Astrocyte (in vitro differentiated cells and primary cell): ENCODE measurements around the gene MYO9A. TPM values are rescaled to one million over a fixed set of nuclear protein-coding genes. Genes with fewer than 3 reads are reported as not detected.
"Not testable (repeated sequence)": the region's sequence is repeated elsewhere in the genome, so short reads cannot be mapped to it uniquely, and the experiment has no call there.

Experiments used
- DNase-seq: peaks from one replicate; pipeline ENCODE4 v3.0.0-alpha.2; 2010; ENCODE audit warnings: low read depth
- FAIRE-seq: peaks from 2 replicates; lab custom pipeline; 2011; peaks lifted over from hg19 to GRCh38; lab: Jason Lieb, UNC
- H2AFZ ChIP-seq: 2 replicates; pipeline ENCODE4 v1.6.0; 2012; ENCODE audit warnings: low read depth, low read length, inconsistent platforms
- H3K27ac ChIP-seq: 2 replicates; pipeline ENCODE4 v1.5.1; 2011; ENCODE audit warnings: low read depth, low read length, inconsistent platforms
- H3K27me3 ChIP-seq: 2 replicates; pipeline ENCODE4 v1.6.0; 2011; ENCODE audit warnings: low read length, inconsistent platforms; ENCODE audit not compliant: insufficient read depth
- H3K36me3 ChIP-seq: 2 replicates; pipeline ENCODE4 v1.5.1; 2011; ENCODE audit warnings: low read length, inconsistent platforms; ENCODE audit not compliant: insufficient read depth
- H3K4me1 ChIP-seq: 2 replicates; pipeline ENCODE4 v1.5.1; 2011; ENCODE audit warnings: low read length, inconsistent platforms; ENCODE audit not compliant: insufficient read depth
- H3K4me2 ChIP-seq: 2 replicates; pipeline ENCODE4 v1.6.0; 2012; ENCODE audit warnings: low read length, inconsistent platforms
- H3K4me3 ChIP-seq: 2 replicates; pipeline ENCODE4 v1.5.1; 2011; ENCODE audit warnings: low read depth, mild to moderate bottlenecking, low read length, inconsistent platforms; ENCODE audit not compliant: insufficient read depth
- H3K79me2 ChIP-seq: 2 replicates; pipeline ENCODE4 v1.6.0; 2012; ENCODE audit warnings: mild to moderate bottlenecking, low read length, inconsistent platforms; ENCODE audit not compliant: insufficient read depth
- H3K9ac ChIP-seq: 2 replicates; pipeline ENCODE4 v1.6.0; 2012; ENCODE audit warnings: mild to moderate bottlenecking, low read length, inconsistent platforms
- H3K9me3 ChIP-seq: 2 replicates; pipeline ENCODE4 v1.5.1; 2012; ENCODE audit warnings: low read depth, mild to moderate bottlenecking, low read length, inconsistent platforms; ENCODE audit not compliant: insufficient read depth
- H4K20me1 ChIP-seq: 2 replicates; pipeline ENCODE4 v1.6.0; 2012; ENCODE audit warnings: low read length, inconsistent platforms; ENCODE audit not compliant: insufficient read depth
- H3K27ac Mint-ChIP-seq: one replicate; pipeline ENCODE4 v1.8.0; 2021; ENCODE audit warnings: mild to moderate bottlenecking, mixed read lengths; ENCODE audit not compliant: unreplicated experiment
- H3K27me3 Mint-ChIP-seq: one replicate; pipeline ENCODE4 v1.8.0; 2021; ENCODE audit warnings: low read depth, mixed read lengths; ENCODE audit not compliant: unreplicated experiment
- H3K36me3 Mint-ChIP-seq: one replicate; pipeline ENCODE4 v1.8.0; 2021; ENCODE audit warnings: low read depth, mixed read lengths; ENCODE audit not compliant: unreplicated experiment
- H3K4me1 Mint-ChIP-seq: one replicate; pipeline ENCODE4 v1.8.0; 2021; ENCODE audit warnings: low read depth, mixed read lengths; ENCODE audit not compliant: unreplicated experiment
- H3K4me3 Mint-ChIP-seq: one replicate; pipeline ENCODE4 v1.8.0; 2021; ENCODE audit warnings: mild to moderate bottlenecking, moderate library complexity, mixed read lengths; ENCODE audit not compliant: unreplicated experiment
- H3K9me3 Mint-ChIP-seq: one replicate; pipeline ENCODE4 v1.8.0; 2021; ENCODE audit warnings: mild to moderate bottlenecking, mixed read lengths; ENCODE audit not compliant: unreplicated experiment
- CTCF ChIP-seq: IDR thresholded peaks from 2 replicates; pipeline ENCODE4 v1.5.1; 2011; ENCODE audit warnings: low read depth, mild to moderate bottlenecking, inconsistent platforms, low read length, moderate library complexity; ENCODE audit not compliant: insufficient read depth
- EZH2 ChIP-seq: IDR thresholded peaks from 2 replicates; pipeline ENCODE4 v1.6.1; 2012; ENCODE audit warnings: mild to moderate bottlenecking, low read length, inconsistent platforms; ENCODE audit not compliant: insufficient read depth
- total RNA-seq: library from RNA; stranded (reverse); gene quantifications from 2 replicates; pipeline ENCODE4 v1.2.1, GENCODE V29; 2021

The MYO9A gene
- total RNA-seq, 1 donor from 2014 or later: 26.4 TPM

GRCh38 chr15:72110355-72110754 is 7.6 kb downstream of the MYO9A start:
- Mint-ChIP-seq H3K4me1 (peaks cover 15% of the 10 kb centered on the region), H3K27me3 (no peaks in the 10 kb centered on the region), H3K27ac (no peak overlapping the region), H3K4me3 (no peak overlapping the region), H3K36me3 (no peaks in the 10 kb centered on the region), H3K9me3 (no peaks in the 10 kb centered on the region)
- no peak overlapping the region for H2AFZ ChIP-seq
- no peaks in the 10 kb centered on the region for H3K9me3 ChIP-seq
- no peak overlapping the region for H3K4me3 ChIP-seq
- no peaks in the 10 kb centered on the region for H3K27me3 ChIP-seq
- no peak for DNase-seq
- H3K4me2 ChIP-seq: no peak overlapping the region
- peaks cover 61% of the 10 kb centered on the region for H4K20me1 ChIP-seq
- no peaks in the 10 kb centered on the region for H3K36me3 ChIP-seq
- no peak for TF ChIP-seq EZH2
- TF ChIP-seq CTCF: no peak
- H3K9ac ChIP-seq: no peak overlapping the region
- H3K27ac ChIP-seq: no peak overlapping the region
- H3K4me1 ChIP-seq: no peaks in the 10 kb centered on the region
- FAIRE-seq: no peak
- peaks cover 76% of the 10 kb centered on the region for H3K79me2 ChIP-seq

- Mint-ChIP-seq H3K36me3 (no peaks in the 10 kb centered on the region), H3K9me3 (no peaks in the 10 kb centered on the region), H3K4me1 (peaks cover 5% of the 10 kb centered on the region), H3K27ac (no peak overlapping the region), H3K4me3 (no peak overlapping the region), H3K27me3 (no peaks in the 10 kb centered on the region)
- Histone ChIP-seq H3K27ac (no peak overlapping the region), H3K9ac (no peak overlapping the region), H2AFZ (no peak overlapping the region), H3K4me3 (no peak overlapping the region), H4K20me1 (peaks cover 54% of the 10 kb centered on the region), H3K9me3 (no peaks in the 10 kb centered on the region), H3K4me2 (no peak overlapping the region), H3K4me1 (no peaks in the 10 kb centered on the region), H3K79me2 (peaks cover 46% of the 10 kb centered on the region), H3K36me3 (no peaks in the 10 kb centered on the region), H3K27me3 (no peaks in the 10 kb centered on the region)
- TF ChIP-seq CTCF (no peak), EZH2 (no peak)
- no peak for DNase-seq
- no peak for FAIRE-seq
Measured at GRCh38 chr15:72106068-72106467, 11.9 kb downstream of the MYO9A start.

GRCh38 chr15:72105111-72105510 is 12.8 kb downstream of the MYO9A start:
- TF ChIP-seq CTCF: no peak
- TF ChIP-seq EZH2: no peak
- Histone ChIP-seq H4K20me1 (peaks cover 50% of the 10 kb centered on the region), H3K27me3 (no peaks in the 10 kb centered on the region), H3K4me2 (no peak overlapping the region), H3K36me3 (no peaks in the 10 kb centered on the region), H3K9me3 (no peaks in the 10 kb centered on the region), H3K27ac (no peak overlapping the region), H3K9ac (no peak overlapping the region), H3K4me3 (no peak overlapping the region), H3K79me2 (peaks cover 46% of the 10 kb centered on the region), H2AFZ (no peak overlapping the region), H3K4me1 (no peaks in the 10 kb centered on the region)
- FAIRE-seq: no peak
- no peak for DNase-seq
- no peaks in the 10 kb centered on the region for H3K9me3 Mint-ChIP-seq
- peaks cover 5% of the 10 kb centered on the region for H3K4me1 Mint-ChIP-seq
- H3K27me3 Mint-ChIP-seq: no peaks in the 10 kb centered on the region
- no peak overlapping the region for H3K27ac Mint-ChIP-seq
- H3K4me3 Mint-ChIP-seq: no peak overlapping the region
- peaks cover under 1% of the 10 kb centered on the region for H3K36me3 Mint-ChIP-seq

- Histone ChIP-seq H4K20me1 (peaks cover 45% of the 10 kb centered on the region), H3K79me2 (peaks cover 27% of the 10 kb centered on the region)
- not testable (repeated sequence) for H3K9ac ChIP-seq, H3K36me3 Mint-ChIP-seq, FAIRE-seq, H3K4me3 Mint-ChIP-seq, H3K27me3 ChIP-seq, H2AFZ ChIP-seq, H3K4me1 ChIP-seq, H3K4me1 Mint-ChIP-seq, H3K27ac Mint-ChIP-seq, DNase-seq, H3K27me3 Mint-ChIP-seq, H3K36me3 ChIP-seq, H3K9me3 ChIP-seq, H3K27ac ChIP-seq, H3K4me3 ChIP-seq, H3K4me2 ChIP-seq, H3K9me3 Mint-ChIP-seq
Measured at GRCh38 chr15:72100551-72100950, 17.4 kb downstream of the MYO9A start.
